Osteocyte (in vitro differentiated cells): ENCODE results near the gene HECW1. TPM values are rescaled to one million over a fixed set of nuclear protein-coding genes. Genes with fewer than 3 reads are reported as not detected.

Experiments used
- DNase-seq: peaks from one replicate; pipeline ENCODE4 v3.0.0; 2021; ENCODE audit warnings: mixed read lengths; ENCODE audit not compliant: unreplicated experiment; ENCODE audit errors: extremely low spot score
- H3K27ac Mint-ChIP-seq: one replicate; pipeline ENCODE4 v1.8.0; 2021; ENCODE audit warnings: mild to moderate bottlenecking, mixed read lengths; ENCODE audit not compliant: unreplicated experiment
- H3K27me3 Mint-ChIP-seq: one replicate; pipeline ENCODE4 v1.8.0; 2021; ENCODE audit warnings: mixed read lengths; ENCODE audit not compliant: unreplicated experiment
- H3K36me3 Mint-ChIP-seq: one replicate; pipeline ENCODE4 v1.8.0; 2021; ENCODE audit warnings: mixed read lengths; ENCODE audit not compliant: unreplicated experiment
- H3K4me1 Mint-ChIP-seq: one replicate; pipeline ENCODE4 v1.8.0; 2021; ENCODE audit warnings: mixed read lengths; ENCODE audit not compliant: unreplicated experiment
- H3K4me3 Mint-ChIP-seq: one replicate; pipeline ENCODE4 v1.8.0; 2021; ENCODE audit warnings: mild to moderate bottlenecking, moderate library complexity, mixed read lengths; ENCODE audit not compliant: unreplicated experiment
- H3K9me3 Mint-ChIP-seq: one replicate; pipeline ENCODE4 v1.8.0; 2021; ENCODE audit warnings: mixed read lengths; ENCODE audit not compliant: unreplicated experiment
- total RNA-seq: library from RNA; stranded (reverse); gene quantifications from 2 replicates; pipeline ENCODE4 v1.2.1, GENCODE V29; 2021
- TF ChIP-seq, protein P1 (sequence below): fragments of 200-600 bp; sonication (generic); IDR thresholded peaks from 2 replicates; pipeline ENCODE4 v1.5.0; 2021; ENCODE audit warnings: antibody characterized with exemption, mild to moderate bottlenecking, moderate library complexity

HECW1 gene
- total RNA-seq, 1 donor from 2014 or later, result 0.16 TPM

DNA sequence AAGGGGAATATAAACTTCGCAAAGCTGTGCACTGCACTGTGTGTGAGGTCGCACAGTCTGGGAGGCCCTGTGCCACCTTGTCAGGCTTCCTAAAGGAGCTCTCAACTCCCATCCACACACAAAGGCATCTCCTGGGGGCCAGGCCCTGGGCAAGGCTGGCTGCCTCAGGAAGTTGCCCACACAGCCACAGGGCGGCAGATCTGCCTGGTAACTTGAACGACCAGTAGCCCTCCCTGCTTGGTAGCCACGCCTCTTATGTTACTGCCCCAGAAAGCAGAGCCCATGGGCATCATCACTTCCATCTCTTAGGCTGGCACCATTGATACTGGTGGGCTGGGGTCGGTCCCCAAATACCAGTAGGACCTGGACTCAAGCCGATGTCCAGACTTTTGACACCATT is 82.8 kb downstream of the HECW1 start:
- H3K36me3 Mint-ChIP-seq, result no peaks in the 10 kb centered on the region
- no peak for DNase-seq
- H3K4me1 Mint-ChIP-seq, result peaks cover 9% of the 10 kb centered on the region
- no peak overlapping the region for H3K4me3 Mint-ChIP-seq
- TF ChIP-seq, protein P1, sequence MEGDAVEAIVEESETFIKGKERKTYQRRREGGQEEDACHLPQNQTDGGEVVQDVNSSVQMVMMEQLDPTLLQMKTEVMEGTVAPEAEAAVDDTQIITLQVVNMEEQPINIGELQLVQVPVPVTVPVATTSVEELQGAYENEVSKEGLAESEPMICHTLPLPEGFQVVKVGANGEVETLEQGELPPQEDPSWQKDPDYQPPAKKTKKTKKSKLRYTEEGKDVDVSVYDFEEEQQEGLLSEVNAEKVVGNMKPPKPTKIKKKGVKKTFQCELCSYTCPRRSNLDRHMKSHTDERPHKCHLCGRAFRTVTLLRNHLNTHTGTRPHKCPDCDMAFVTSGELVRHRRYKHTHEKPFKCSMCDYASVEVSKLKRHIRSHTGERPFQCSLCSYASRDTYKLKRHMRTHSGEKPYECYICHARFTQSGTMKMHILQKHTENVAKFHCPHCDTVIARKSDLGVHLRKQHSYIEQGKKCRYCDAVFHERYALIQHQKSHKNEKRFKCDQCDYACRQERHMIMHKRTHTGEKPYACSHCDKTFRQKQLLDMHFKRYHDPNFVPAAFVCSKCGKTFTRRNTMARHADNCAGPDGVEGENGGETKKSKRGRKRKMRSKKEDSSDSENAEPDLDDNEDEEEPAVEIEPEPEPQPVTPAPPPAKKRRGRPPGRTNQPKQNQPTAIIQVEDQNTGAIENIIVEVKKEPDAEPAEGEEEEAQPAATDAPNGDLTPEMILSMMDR, result no peak
- no peak overlapping the region for H3K27ac Mint-ChIP-seq
- H3K27me3 Mint-ChIP-seq, result no peaks in the 10 kb centered on the region
- no peaks in the 10 kb centered on the region for H3K9me3 Mint-ChIP-seq

DNA sequence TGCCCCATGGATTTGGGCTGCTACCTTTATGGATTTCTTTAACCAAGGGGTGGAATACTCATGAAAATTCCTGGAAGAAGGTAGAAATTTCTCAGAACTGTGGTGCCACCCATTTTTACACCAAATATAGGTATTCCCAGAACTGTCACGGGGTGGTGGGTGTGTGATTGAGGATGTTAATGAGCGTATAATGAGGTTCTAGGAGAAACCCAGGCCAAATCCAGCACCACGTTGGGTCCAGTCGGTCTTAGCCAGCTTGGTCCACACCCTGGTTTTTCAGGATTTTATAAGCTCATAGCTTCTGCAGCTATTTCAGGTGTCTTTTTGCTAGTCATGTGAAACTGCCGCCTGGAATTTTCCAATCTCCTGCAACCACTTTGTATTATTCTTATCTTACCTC is 83.3 kb downstream of the HECW1 start:
- DNase-seq, result no peak
- TF ChIP-seq, protein P1, result no peak
- Mint-ChIP-seq H3K36me3 (no peaks in the 10 kb centered on the region), H3K27me3 (no peaks in the 10 kb centered on the region), H3K4me3 (no peak overlapping the region), H3K4me1 (peaks cover 9% of the 10 kb centered on the region), H3K27ac (no peak overlapping the region), H3K9me3 (no peaks in the 10 kb centered on the region)

DNA sequence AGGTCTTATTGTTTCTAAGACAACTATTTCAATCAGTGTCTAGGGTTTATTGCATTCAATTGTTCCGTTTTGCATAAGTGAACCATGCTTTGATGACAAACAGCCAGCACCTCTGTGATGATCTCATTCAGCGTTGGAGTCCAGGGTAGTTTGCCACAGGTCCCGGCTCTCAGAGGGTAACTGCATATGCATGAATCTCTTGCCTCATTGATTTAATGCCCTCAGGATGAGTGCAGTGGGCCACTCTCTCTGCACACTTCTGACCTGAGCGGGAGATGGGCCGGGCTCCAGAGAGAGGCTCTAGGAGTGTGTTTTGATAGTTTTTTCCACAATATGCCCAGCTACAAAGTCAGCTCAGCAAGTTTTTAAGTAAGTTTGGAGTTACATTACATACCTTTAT is 83.9 kb downstream of the HECW1 start:
- H3K4me1 Mint-ChIP-seq, result peaks cover 9% of the 10 kb centered on the region
- no peak overlapping the region for H3K27ac Mint-ChIP-seq
- no peak overlapping the region for H3K4me3 Mint-ChIP-seq
- TF ChIP-seq, protein P1, result no peak
- H3K36me3 Mint-ChIP-seq, result no peaks in the 10 kb centered on the region
- no peaks in the 10 kb centered on the region for H3K9me3 Mint-ChIP-seq
- DNase-seq, result no peak
- no peaks in the 10 kb centered on the region for H3K27me3 Mint-ChIP-seq

DNA sequence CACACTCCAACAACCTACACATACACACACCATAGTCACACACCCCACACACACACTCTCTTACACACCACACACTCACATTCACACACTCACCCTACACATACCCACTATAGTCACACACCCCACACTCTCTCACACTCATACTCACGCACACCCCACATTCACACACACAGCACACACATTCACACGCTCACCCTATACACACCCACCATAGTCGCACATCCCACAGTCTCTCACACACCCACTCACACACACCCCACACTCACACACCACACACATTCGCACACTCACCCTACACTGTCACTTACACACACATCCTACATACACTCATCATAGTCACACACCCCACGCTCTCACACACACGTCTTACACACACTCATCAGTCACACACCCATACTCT is 85.6 kb downstream of the HECW1 start:
- DNase-seq, result no peak
- Mint-ChIP-seq H3K36me3 (no peaks in the 10 kb centered on the region), H3K4me3 (no peak overlapping the region), H3K27me3 (no peaks in the 10 kb centered on the region), H3K9me3 (no peaks in the 10 kb centered on the region), H3K4me1 (peaks cover 9% of the 10 kb centered on the region), H3K27ac (no peak overlapping the region)
- TF ChIP-seq, protein P1, result no peak

DNA sequence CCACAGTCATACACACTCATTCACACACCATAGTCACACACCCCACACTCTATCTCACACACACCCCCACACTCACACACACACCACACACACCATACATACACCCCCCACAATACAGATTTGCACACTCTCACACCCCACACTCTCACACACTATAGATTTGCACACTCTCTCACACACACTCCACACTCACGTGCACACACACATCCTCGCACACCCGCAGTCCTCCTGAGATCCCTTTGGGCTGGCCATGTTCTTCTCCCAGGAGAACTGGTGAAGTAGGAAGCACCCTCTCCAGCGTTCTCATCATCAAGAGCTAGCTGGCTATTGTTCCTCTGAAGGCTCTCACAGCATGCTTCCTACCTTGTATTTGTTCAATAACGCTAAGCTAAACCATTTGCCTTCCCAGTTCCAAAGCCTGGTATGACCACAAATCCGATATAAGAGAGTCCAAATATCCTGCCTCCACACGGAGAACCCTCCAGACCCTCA is 86.2 kb downstream of the HECW1 start:
- Mint-ChIP-seq H3K36me3 (no peaks in the 10 kb centered on the region), H3K4me3 (no peak overlapping the region), H3K9me3 (no peaks in the 10 kb centered on the region), H3K27me3 (no peaks in the 10 kb centered on the region), H3K27ac (no peak overlapping the region), H3K4me1 (peaks cover 9% of the 10 kb centered on the region)
- DNase-seq, result no peak
- TF ChIP-seq, protein P1, result no peak
